NCI-H2171 (cell line): Measurements from ENCODE around the gene PDZD2.
"Not testable (repeated sequence)": the region's sequence is repeated elsewhere in the genome, so short reads cannot be mapped to it uniquely, and the experiment has no call there.

Experiments used
- DNase-seq: peaks from one replicate; lab custom pipeline; 2025; lab: John Stamatoyannopoulos, UW

The PDZD2 gene

DNA sequence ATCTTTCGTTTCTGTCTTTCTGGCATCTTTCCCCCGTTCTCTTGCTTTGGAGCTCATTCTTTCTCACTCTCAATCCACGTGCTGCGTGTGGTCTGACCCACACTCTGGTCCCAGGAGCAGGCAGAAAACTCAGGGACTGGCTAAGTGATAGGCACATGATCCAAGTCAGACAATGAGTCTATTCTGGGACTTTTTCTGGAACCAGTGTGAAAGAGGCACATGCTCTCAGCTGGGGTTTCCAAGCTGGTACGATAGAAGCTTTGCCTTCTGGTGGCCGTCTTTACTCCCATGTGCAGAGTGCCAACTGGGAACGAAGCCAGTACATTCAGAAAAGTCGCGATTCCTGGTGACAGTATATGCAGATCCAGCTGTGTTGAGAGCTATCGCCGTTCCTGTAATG, 94.4 kb downstream of the PDZD2 start:
- DNase-seq, result no peak

DNA sequence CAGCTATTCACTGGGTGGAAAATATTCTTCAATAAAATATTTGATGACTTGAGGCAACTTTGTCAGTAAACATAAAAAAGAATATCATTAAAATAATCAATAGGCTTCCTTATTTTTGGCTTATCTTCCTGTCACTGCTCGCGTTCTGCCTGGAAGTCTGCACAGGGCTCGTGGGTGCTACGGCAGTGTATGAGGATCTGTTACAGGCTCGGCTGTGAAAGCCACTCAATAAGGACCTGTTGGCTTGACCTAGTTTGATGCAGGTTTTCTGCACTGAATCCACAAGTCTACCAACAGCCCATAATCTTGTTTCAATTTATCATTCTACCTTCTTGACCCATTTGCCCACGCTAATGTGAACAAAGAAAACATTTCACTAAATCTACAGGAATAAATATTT, 97.2 kb downstream of the PDZD2 start:
- no peak for DNase-seq

DNA sequence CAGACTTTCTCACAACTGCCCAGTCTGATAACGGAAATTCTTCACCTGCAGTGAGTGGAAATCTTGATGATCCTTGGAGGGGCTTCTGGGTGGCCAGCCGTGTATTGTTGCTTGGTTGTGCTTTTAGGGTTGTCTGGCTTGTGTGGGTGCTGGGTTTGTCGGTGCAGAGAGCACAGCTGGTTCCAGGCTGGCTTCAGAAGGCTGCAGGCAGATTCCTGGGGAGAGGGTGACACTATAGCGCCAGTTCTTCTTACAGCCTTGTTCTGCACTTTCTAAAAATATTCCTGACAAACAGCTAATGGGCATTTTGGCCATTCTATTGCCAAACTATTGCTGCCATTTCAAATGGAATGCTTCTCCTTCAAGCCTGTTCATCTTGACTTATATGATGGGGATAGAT, 99.3 kb downstream of the PDZD2 start:
- DNase-seq, result no peak

DNA sequence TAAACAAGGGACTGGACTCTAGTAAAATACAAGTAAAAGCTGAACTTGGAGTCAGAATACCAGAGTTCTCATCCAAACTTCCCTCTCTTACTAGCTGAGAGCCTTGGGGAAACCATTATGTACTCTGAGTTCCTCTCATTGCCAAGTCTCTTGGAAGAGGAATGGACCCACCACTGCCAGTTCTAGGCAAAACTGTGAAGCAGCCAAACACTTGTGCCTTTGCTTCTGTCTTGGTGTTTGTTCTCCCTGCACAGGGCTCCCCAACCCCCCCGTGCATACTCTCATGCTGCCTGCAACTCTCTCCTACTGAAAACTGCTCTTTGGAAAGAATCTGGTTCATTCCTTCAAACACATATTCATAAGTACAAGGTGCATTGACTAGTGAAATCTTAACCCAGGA, 102.6 kb downstream of the PDZD2 start:
- no peak for DNase-seq

DNA sequence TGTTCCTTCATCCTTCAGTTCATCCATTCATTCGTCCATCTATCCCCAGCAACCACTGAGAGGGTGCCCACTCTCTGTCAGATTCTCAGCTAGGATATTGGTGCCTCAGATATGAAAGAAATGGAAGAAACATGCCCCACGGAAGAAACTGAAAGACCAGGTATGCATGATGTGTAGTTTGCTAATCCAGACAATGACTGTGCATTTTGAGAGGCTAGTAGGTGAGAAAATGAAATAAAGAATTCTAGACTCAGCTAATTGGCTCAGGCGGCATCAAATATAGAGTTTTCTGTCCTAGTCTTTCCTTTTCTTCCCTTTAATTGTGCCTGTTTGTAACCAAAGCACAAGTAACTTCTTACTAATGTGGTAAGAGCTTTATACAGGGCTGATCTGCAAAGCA, 104.7 kb downstream of the PDZD2 start:
- DNase-seq, result no peak

DNA sequence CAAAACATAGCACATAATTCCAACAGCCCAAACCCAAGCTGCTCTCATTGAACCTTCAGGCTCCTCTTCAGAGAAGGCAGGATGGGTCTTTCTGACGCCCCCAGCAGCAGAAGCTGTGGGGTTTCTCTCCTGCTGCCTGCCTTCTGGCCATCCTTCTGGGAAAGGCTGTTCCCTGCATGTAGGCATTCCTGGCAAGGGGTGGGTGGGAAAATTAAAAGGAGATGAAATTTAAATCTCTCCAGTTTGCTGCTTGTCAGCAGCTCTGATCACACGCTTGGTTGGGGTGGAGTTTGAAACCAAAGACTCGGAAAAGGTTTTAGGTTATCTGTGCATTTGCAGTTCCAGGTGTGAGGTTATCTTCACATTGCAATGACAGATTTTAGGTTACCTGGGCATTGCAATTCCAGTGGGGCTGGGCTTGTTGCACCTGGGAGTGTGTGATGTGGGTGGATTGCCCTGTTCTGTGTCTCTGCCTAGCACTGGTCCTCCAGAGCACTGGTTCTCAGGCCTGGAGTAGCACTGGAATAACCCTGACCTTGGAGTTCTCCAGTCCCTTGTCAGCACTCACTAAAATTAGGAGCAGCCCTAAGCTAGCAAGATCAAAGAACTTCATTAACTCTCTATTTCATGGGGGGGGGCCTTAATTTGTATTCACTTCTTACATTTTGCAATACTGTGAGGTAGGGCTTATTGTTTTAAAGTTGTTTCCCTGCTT, 109.7 kb downstream of the PDZD2 start:
- DNase-seq, result no peak

DNA sequence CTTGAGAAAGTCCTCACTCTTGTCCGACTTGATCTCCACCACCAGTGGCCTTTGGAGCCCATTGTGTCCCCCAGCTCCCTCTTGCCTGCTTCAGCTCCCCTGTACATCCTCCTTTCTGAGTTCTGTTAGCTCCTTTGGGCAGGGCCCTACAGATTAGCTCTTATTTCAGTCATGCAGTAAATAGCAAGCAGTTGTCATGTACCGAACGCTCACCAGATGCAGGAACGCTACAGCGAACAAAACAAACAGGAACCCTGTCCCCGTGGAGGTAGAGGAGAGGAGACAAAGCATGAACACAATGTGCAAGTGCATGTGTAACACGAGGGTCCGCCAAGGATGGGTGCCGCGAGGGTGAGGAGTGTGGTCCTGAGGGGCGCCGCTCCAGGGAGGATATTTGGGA, 111.3 kb downstream of the PDZD2 start:
- DNase-seq, result no peak

DNA sequence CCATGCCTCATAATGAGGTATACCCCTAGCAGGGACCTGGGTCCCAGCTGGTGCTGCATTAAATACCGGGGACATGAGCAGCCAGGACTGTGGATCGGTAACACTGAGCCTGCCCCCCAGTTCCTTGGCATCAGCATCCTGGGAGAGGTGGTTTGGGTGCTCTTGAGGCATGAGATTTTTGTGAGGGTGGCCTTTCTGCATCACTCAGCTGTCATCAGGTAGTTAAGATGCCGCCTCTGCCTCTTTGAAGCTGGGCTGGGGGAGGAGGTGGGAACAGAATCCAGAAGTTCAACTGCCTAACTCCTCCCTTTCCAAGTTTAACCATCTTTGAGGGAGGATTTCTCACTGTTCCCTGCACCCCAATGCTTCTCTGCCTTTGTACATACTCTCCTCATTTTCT, 112.7 kb downstream of the PDZD2 start:
- no peak for DNase-seq

DNA sequence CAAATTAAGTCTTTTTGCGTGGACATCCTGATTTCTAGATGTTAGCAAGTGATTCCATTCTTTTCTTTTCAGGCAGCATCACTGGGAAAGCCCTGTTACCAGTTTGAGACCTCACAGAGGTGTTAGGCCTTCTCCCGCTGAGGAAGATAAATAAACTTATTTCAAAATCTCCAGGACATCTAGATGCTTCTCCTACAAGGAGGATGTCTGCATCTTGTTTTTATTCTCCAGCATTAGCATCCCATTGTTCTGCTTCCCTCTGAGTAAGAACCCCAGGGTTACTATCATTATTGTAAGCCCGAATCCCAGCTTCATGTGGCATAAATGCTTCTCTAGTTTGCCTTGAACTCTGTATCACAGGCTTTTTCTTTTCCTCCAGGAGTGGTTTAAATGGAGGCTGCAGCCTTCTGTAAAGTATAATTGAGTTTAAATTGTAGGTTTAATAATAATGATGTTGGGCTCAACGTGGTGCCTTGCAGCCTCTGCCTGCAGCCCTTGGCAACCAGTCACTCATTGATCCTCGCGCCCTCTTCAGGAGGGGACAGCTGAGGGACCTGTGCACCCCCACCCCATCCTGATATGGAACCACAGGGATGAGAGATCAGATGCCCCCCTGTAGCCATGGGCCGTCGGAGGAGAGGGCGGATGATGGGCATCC, 114.9 kb downstream of the PDZD2 start:
- no peak for DNase-seq

DNA sequence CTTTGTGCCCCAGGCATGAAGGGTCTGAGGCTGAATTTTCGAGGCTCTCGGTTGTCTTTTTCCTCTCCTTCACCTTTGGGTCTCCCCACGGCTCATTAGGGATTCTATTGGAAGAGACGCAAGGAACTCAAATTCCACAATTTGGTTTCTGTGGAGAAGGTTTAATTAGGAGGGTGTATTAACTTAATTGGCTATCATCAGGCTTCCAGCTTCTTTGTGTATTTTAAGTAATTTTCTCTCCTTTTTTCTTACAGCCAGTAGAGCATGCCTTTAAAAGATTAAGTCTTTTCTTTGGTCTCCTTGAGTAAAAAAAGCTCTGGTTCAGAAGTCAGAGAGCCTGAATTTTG, 115.4 kb downstream of the PDZD2 start:
- DNase-seq, result no peak

DNA sequence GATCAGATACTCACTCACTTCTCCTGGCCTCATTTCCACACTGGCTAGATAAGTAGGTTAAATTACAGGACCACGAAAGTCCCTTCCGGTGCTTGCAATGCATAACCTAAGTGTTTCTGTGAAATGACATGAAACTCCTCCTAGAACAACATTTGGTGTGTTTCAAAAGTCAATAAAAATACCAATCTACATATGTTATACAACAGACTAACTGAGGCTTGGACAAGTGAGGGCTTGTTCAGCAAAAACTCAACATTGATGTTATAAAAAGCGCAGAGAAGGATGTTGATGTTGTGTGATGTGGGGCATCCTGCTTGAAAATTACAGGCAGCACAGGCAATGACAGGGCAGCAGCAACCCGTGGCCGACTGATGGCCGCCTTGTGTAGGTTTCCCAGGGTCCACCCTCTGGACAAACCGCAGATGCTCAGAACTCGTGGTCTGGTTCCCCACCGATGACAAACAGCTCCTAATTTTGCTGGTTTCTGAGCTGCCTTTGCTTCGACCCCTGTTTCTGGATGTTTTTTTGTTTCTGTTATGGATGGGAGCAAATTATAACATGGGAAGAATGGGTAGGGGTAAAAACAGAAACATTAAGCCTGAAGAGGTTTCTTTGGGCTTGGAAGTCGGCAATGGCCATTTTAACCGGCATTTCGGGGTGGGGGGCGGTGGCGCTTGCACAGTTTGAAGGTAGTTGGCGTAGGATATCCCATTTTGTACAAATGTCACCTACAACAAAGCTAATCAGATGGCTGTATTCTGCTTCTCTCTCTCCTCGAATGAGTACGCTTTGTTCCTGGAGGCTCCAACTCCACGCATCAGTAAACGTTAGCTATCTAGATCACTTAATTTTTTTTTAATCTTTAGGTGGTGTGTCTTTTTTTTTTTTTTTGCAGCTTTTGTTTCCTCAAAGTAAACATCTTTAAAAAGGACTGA, 116.1 kb downstream of the PDZD2 start:
- DNase-seq, result no peak

DNA sequence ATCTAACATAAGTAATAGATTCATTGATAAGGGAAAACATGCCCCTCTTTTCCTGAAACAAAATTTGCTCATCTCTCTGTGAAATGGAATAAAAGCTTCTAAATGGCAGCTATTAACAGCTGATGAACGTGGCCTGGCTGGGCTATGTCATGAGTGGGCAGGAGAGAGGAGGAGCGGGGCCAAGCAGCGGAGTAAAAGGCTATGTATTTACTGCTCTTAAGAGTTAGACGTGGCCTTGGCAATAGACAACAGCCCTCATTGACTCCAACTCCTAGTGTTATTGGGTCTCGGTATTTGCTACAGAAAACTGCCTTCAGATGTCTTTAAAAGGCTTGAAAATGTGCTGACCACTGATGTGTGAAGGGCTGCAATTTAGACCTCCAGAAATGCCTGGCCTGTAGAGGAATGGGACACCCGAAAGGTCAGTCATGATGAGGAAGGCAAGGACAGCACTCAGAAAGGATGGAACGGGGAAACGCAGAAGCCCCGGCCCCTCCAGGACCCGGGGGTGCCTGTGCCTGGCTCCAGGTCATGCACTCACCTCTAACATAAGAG, 116.8 kb downstream of the PDZD2 start:
- no peak for DNase-seq

DNA sequence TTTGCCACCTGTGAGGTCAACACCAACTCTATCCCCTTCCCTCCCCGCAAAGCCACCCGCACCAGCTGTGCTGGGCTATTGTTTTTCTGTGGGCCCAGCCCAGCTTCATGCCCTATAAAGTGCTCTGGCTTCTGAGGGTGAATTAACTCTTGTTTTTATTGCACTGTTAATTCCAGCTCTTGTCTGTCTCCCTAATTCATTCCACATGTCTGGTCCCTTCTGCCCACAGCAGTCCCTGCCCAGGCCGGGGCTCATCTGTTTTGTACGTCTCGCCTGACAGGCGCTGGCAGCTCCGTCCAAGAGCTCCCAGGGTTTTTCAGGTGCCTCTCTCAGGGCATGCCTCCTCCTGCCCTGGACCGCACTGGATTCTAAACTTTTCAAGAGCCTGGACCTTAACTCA, 118.9 kb downstream of the PDZD2 start:
- DNase-seq, result no peak

DNA sequence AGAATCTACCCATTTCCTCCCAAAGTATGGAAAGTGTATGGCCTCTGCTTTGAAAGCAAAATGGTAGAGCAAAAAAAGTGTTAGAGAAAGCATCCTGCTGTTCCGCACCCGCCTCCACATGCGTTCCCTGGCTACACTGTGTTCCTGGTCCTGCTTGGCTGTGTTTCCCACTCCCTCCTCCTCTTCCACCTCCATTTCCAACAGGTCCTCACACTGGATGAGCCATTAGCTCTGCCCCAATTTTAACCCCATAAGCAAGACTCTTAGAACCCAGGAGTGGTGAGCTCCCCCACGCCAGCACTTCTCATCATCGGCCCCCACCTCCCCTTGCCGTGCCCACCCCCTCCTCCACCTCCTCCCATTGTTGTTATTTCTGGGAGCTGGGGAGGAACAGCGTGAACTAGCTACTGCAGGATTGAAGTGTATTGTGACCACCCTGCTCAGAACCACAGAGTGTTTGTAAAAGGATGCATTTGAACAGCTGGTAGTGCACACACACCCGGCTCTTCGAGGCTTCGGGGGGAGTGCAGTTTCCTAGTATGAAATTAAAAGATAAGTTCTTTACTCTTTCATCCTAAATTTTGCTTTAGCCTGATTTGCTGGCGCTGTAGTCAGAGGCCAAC, 120.0 kb downstream of the PDZD2 start:
- DNase-seq, result no peak

DNA sequence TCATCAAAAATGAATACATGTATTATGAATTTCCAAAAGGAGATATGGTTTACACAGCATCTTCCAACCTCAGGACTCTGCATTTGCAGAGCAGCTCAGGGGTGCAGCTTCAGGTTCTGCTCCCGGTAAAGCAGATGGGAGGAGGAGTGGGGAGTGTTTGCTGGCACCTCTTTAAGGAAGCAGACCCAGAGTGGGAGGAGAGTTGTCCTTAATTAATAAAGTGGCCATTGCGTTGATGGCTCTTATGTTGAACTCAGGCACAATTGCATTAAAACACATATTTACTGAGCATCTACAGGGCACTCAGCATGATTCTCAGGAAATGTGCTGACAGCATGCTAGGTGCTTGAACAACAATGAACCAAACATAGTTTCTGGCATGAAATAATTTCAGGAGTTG, 121.0 kb downstream of the PDZD2 start:
- DNase-seq, result no peak

DNA sequence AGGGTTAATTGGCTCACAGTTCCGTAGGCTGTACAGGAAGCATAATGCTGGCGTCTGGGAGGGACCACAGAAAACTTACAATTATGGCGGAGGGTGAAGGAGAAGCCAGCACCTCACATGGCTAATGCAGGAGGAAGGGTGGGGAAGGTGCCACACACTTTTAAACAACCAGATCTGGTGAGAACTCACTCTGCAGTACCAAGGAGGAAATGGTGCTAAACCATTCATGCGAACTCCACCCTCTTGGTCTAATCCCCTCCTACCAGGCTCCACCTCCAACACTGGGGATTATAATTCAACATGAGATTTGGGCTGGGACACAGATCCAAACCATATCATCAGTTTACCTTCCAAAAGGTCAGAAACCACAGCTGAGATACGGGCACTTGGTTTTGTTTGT, 122.9 kb downstream of the PDZD2 start:
- DNase-seq, result no peak

DNA sequence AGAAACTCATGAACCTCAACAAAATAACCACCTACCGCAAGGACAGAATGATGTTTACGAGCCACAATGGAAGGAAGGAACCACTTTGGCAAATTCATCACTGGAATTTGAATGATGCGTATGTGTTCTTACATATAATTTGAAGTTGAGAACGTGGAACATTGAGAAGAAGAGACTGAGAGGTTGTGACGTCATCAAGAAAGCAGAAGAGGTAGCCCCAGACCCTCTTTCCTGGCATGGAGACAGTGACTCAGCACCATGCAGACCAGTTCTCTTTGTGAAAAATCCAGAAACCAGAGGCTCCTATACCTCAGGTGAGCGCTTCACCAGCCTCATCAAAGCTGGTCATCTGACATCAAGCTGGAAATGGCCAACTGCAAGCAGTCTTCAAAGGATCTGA, 124.5 kb downstream of the PDZD2 start:
- no peak for DNase-seq

DNA sequence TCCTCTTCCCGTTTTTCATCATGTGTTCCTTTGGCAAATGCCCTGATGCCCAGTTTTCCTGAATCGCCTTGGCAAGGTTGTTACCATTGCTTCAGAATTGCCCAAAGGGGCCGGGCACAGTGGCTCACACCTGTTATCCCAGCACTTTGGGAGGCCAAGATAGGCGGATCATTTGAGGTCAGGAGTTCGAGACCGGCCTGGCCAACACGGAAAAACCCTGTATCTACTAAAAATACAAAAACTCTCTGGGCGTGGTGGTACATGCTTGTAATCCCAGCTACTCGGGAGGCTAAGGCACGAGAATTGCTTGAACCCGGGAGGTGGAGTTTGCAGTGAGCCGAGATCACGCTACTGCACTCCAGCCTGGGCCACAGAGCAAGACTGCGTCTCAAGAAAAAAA, 125.8 kb downstream of the PDZD2 start:
- not testable (repeated sequence) for DNase-seq

DNA sequence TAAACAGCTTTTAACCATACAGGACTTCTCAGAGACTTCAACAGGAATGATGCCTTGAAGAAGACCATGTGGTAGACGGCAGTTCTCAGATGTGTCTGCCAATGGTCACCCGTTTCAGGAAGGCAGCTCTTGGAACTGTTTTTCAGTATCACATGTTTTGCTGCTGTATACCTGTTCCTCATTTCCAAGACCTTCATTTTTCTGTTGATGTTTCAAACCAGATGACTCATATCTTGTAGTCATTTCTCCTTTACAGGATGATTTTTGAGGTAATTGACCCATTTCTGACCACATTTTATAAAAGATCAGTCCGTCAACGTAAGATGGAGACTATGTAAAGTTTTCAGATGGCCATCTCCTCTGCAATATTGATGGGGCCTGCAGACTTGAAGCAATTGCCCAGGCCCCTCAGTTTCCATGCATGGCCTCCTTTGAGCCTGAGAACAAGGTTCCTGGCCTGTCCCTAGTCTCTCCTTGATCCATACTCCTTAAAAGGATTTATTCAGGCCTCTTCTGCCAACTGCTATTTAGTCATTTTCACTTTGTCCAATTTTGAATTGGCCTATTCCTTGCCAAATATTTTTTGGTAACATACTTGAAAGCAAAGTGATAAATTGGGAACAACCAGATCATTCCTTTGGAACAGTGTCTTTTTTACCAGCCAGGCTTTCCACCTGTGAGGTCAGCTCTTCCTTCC, 128.6 kb downstream of the PDZD2 start:
- no peak for DNase-seq

DNA sequence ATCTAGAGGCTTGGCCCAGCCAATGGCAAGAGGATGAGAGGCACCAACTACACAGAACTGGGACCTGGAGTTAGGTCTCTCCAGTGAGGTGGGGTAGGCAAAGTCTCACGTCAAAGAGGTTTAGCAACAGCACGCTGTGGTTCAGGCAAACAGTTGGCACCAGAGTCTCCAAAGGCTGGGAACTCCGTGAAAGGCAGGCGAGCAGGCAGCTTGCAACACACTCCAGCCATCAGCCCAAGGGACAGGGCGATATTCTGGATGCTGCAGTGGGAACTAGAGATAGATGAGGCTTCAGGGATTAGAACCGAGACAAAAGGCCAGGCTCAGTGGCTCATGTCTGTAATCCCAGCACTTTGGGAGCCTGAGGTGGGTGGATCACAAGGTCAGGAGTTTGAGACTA, 129.1 kb downstream of the PDZD2 start:
- DNase-seq, result no peak

DNA sequence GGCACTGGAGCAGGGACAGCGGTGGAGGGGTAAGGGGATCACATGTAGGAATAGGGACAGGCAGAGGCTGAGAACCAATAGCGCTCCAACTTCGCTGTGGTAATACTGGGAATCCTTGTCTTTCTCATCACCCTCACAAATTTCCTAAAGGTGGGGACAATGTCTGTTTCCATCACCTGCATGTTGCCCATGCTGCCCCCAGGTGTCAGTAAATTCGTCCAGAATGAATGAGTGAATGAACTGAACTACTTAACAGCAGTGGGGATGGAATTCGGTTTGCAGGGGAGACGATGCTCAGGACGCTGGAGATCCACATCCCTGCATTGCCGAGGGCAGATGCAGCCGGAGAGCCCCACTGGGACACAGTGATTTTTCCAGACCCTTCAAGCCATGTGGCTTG, 129.9 kb downstream of the PDZD2 start:
- no peak for DNase-seq

DNA sequence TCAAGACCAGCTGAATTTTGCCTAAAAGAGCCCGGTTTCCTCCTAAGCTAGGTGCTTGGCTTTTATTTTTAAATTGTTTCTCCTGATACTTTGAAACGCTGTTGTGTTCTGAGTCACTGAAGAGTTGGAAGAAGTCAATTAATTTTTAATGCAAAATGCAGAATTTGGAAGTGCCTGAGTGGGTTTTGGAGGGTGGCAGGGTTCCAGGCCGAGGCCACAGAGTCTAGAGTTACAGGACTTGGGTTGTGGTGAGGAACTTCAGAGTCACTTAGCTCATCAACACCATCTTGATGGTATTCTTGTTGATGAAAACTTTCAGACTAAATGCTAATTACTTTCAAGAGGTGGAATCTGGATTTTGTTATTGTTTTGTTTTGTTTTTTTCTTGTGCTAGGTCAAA, 130.6 kb downstream of the PDZD2 start:
- DNase-seq, result no peak
